ENCODE results near the gene TNNT2.

DNA sequence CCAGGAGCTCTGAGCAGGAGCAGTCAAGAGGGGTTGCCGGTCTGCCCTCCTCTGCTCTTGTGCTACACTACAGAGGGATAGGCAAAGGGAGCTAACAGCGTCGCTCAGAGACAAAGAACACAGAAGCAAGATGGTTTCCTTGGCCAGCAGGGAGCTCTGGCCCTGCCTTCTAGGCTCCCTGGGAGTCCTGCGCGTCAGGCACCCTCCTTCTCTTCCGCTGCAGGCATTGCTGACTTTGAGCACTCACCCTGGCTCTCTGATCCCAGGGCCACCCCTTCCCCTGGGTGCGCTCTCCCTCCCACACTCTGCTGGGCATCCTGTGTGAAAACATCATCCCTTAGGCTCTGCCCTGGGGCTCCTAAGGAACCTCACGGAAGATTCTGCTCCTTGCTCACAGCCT, 43.6 kb upstream of the TNNT2 start:
- no peak for TF ChIP-seq EP300 (IDR thresholded peaks at IDR 0.05; ENCODE audit: borderline replicate concordance)
- TF ChIP-seq TAF1 (IDR thresholded peaks at IDR 0.05; ENCODE audit: low read depth): no peak
- no peak for TF ChIP-seq YY1 (IDR thresholded peaks at IDR 0.05; ENCODE audit: low read depth)
- TF ChIP-seq TEAD4 (IDR thresholded peaks at IDR 0.05): no peak
- no peak for TF ChIP-seq CEBPB (IDR thresholded peaks at IDR 0.05)
- TF ChIP-seq, protein P1, sequence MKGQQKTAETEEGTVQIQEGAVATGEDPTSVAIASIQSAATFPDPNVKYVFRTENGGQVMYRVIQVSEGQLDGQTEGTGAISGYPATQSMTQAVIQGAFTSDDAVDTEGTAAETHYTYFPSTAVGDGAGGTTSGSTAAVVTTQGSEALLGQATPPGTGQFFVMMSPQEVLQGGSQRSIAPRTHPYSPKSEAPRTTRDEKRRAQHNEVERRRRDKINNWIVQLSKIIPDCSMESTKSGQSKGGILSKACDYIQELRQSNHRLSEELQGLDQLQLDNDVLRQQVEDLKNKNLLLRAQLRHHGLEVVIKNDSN (IDR thresholded peaks at IDR 0.05): no peak
